GM12878 (cell line): ENCODE results near the gene BEST4. TPM values are rescaled to one million over a fixed set of nuclear protein-coding genes. Genes with fewer than 3 reads are reported as not detected.

Source experiments
- ATF2 ChIP-seq: IDR thresholded peaks from 2 replicates; pipeline ENCODE4 v1.6.1; 2012; ENCODE audit warnings: low read length, inconsistent platforms
- ATF7 ChIP-seq: fragments of 450-650 bp; IDR thresholded peaks from 2 replicates; pipeline ENCODE4 v1.6.1; 2016; ENCODE audit warnings: low read depth, mild to moderate bottlenecking
- BACH1 ChIP-seq: fragments of 450-650 bp; IDR thresholded peaks from 2 replicates; pipeline ENCODE4 v1.6.1; 2017; ENCODE audit warnings: mild to moderate bottlenecking, borderline replicate concordance
- CEBPZ ChIP-seq: fragments of 150-350 bp; IDR thresholded peaks from 2 replicates; pipeline ENCODE4 v1.6.1; 2016; ENCODE audit warnings: low read depth, low read length
- DPF2 ChIP-seq: fragments of 450-650 bp; IDR thresholded peaks from 2 replicates; pipeline ENCODE4 v1.6.1; 2017; ENCODE audit warnings: mild to moderate bottlenecking
- E2F8 ChIP-seq: fragments of 450-650 bp; IDR thresholded peaks from 2 replicates; pipeline ENCODE4 v1.6.1; 2018; ENCODE audit warnings: mild to moderate bottlenecking, low read depth, moderate library complexity; ENCODE audit not compliant: partially characterized antibody
- EGR1 ChIP-seq, 2 experiments: IDR thresholded peaks; 1 replicate in 1 of 2; 2 replicates in 1 of 2; pipeline ENCODE4 v1.6.1; 2011 to 2012; ENCODE audit warnings: low read depth in 2 of 2, low read length in 2 of 2, borderline replicate concordance in 1 of 2, mild to moderate bottlenecking in 1 of 2, moderate library complexity in 1 of 2
- HDAC2 ChIP-seq: fragments of 200-600 bp; sonication (generic); IDR thresholded peaks from 2 replicates; pipeline ENCODE4 v1.6.1; 2017
- IRF3 ChIP-seq: fragments of 450-650 bp; IDR thresholded peaks from 2 replicates; pipeline ENCODE4 v1.6.1; 2014; ENCODE audit warnings: mild to moderate bottlenecking
- NFXL1 ChIP-seq: fragments of 450-650 bp; IDR thresholded peaks from 2 replicates; pipeline ENCODE4 v1.6.1; 2017; ENCODE audit warnings: antibody characterized with exemption, mild to moderate bottlenecking, borderline replicate concordance
- NR2F1 ChIP-seq: fragments of 450-650 bp; conservative IDR thresholded peaks from 2 replicates; pipeline ENCODE4 v1.6.1; 2017; ENCODE audit warnings: mild to moderate bottlenecking
- SMAD1 ChIP-seq: fragments of 450-650 bp; IDR thresholded peaks from 2 replicates; pipeline ENCODE4 v1.6.1; 2018; ENCODE audit warnings: mild to moderate bottlenecking, low read depth; ENCODE audit not compliant: partially characterized antibody
- ZBTB33 ChIP-seq: fragments of 450-650 bp; IDR thresholded peaks from 2 replicates; pipeline ENCODE4 v1.6.1; 2017; ENCODE audit warnings: mild to moderate bottlenecking
- ZBTB4 ChIP-seq: fragments of 450-650 bp; formaldehyde crosslinking; IDR thresholded peaks from 2 replicates; pipeline ENCODE4 v1.4.0; 2022; ENCODE audit warnings: mild to moderate bottlenecking, moderate library complexity
- polyA plus RNA-seq, 11 experiments: library from polyadenylated mRNA; depleted of rRNA in 4 of 11; unstranded in 6 of 11; stranded (reverse) in 5 of 11; fragments of >200 nt; fragmentation: Nextera tagmentation in 4 of 11; fragmentation: Illumina TruSeq in 1 of 11; extraction: Ambion mirVana in 4 of 11; extraction: Trizol in 1 of 11; gene quantifications; 1 replicate in 1 of 11; 2 replicates in 10 of 11; pipeline versions ENCODE4 v1.2.1 to v1.2.3, GENCODE V29; 2011 to 2016; ENCODE audit warnings: inconsistent platforms in 2 of 11, missing spikeins in 2 of 11, low read depth in 1 of 11
- total RNA-seq, 4 experiments: library from RNA; depleted of rRNA in 3 of 4; stranded (reverse); fragments of >200 nt in 3 of 4; fragmentation: Illumina TruSeq in 1 of 4; extraction: Trizol in 1 of 4; gene quantifications; 2 replicates each; pipeline versions ENCODE4 v1.2.1 to v1.2.3, GENCODE V29; 2013 to 2021

The BEST4 gene
- total and polyA plus RNA-seq, 10 of the 15 experiments (the other 5 are each of a cell fraction or from before 2014, with no cell fraction given) = 0.06 to 1.3 (median 0.42) TPM

GRCh38 chr1:44808938-44809917 is 21.3 kb upstream of the BEST4 start (continued):
- TF ChIP-seq ATF2 = no peak
- peak; percentile 69 for TF ChIP-seq ATF7
- TF ChIP-seq ZBTB33 = no peak
- TF ChIP-seq NFXL1 = no peak
- TF ChIP-seq ZBTB4 = no peak
- TF ChIP-seq E2F8 = no peak
- TF ChIP-seq EGR1 (IDR thresholded peaks at IDR 0.05; ENCODE audit: borderline replicate concordance in 1 of 2, low read depth in 2 of 2, low read length in 2 of 2) = peak in 1 of 2 experiments; percentile 80; a peak in 2 of 3 replicates
- no peak for TF ChIP-seq HDAC2
- TF ChIP-seq BACH1 = no peak
- TF ChIP-seq IRF3 = no peak
- no peak for TF ChIP-seq CEBPZ
- TF ChIP-seq SMAD1 = no peak
- peak; percentile 65; the same call in 1 of the 2 replicates for TF ChIP-seq DPF2
- TF ChIP-seq NR2F1 = no peak
